DMS 273 (cell line): ENCODE measurements around the gene GABRB3.
A peak's percentile ranks its signal among the peaks of the same experiment; 100 is the strongest.

Experiments used
- DNase-seq: peaks from one replicate; lab custom pipeline; 2025; ENCODE audit not compliant: unreplicated experiment; lab: John Stamatoyannopoulos, UW

GABRB3 gene

DNA sequence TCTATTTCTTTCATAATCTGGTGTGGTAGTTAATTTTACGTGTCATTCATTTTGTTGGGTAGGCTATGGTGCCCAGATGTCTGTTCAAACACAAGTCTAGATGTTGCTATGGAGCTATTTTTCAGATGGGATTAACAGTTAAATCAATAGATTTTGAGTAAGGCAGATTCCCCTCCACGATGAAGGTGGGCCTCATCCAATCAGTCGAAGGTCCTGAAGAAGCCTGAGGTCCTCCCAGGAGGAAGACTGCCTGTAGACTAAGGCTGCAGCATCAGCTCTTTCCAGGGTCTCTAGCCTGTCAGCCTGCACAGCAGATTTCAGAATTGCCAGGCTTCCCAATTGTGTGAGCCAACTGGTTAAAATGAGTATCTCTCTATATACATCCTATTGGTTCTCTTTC, 92.9 kb downstream of the GABRB3 start:
- DNase-seq = no peak

- no peak for DNase-seq
Measured at GRCh38 chr15:26676115-26676514, 96.8 kb downstream of the GABRB3 start.

DNA sequence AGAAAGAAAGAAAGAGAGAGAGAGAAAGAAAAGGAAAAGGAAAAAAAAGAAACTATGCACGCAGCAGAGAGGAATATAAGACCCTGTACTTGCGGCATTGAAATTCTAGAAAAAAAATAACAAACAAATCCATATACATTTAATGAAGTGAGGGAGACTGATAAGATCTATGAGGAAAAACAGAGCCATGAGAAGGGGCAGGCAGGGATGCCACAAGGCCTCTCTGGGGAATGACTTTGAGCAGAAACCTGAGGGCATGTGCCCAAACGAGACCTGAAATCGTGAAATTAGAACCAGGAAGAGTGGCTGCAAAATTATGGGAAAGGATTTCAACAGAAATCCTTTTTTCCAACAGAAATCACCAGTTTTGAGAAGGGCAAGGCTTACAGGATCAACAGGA, 98.4 kb downstream of the GABRB3 start:
- no peak for DNase-seq

- DNase-seq = no peak
Measured at GRCh38 chr15:26673445-26673844, 99.4 kb downstream of the GABRB3 start.

DNA sequence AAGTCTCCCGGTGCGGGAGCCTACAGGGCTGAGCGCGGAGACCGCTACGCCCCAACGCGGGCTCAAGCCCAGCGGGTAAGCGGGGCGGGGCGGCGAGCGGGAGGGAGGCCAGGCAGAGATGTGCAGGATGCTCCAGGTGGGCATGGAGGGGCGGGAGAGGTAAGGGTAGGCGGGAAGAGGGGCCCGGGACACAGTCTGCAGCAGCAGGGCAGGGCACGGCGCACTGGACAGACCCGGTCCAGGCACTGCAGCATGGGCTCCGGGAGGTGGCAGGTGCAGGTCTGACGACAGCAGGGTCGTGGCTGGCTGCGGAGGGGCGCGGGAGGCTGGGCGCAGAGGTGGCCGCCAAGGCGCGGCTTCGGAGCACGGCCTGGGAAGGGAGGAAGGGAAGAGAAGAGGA, 102.8 kb downstream of the GABRB3 start:
- no peak for DNase-seq

DNA sequence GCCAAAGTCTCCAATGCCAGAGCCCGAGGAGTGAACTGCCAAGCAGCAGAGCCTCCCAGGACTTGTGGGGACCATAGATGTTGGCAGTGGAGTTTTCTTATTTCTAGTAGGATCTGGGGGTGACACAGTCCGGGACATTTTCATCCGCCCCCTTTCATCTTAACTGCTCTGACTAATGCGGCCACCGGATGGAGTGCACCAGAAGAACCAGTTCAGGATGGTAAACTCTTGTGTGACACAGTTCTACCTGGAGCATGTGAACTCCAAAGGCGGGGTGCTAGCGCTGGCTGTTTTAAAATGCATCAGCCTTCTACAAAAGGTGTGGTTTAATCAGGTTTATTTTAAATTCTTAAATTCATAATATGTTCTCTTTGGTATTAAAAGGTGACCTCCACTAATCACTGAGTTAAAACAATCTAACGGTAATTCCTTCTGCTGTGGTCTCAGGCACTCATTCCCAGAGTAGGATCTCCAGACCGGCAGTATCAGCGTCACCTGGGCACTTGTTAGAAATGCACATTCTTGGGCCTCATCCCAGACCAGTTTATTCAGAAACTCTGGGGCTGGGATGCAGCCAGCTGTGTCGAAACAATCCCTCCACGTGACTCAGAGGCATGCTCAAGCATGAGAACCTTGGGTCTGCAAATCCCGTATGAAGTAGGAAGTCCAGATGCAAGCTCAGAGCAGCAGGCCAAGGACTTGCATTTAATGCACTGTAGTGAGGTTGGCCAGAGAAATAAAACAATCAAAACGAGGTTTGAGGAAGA, 105.5 kb downstream of the GABRB3 start:
- DNase-seq = peak; percentile 69

- peak; percentile 3 for DNase-seq
Measured at GRCh38 chr15:26665957-26666791, 106.7 kb downstream of the GABRB3 start.

DNA sequence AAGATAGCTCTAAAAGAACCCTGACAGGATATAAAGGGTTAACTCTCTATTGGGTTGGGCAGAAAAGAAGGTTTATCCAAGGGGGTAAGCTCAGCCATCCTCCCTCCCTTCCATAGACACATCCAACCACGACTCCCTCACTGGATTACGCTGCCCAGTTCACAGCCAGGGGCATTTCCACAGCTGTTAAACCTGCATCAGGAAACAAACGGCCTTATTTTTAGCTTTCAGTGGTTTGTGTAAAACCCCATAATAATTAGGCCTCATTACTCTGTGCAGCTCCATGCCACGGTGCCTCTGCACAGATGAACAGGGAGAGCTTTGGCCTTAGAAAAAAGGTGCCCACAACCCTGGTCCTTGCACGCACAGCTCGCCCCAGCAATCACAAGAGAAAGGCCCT, 110.6 kb downstream of the GABRB3 start:
- peak; percentile 32 for DNase-seq

GRCh38 chr15:26661748-26662147, 111.1 kb downstream of the GABRB3 start:
- no peak for DNase-seq

GRCh38 chr15:26661107-26661506, 111.8 kb downstream of the GABRB3 start:
- DNase-seq = no peak

- peak; percentile 46 for DNase-seq
Measured at GRCh38 chr15:26660241-26660640, 112.6 kb downstream of the GABRB3 start.

GRCh38 chr15:26658290-26658689, 114.6 kb downstream of the GABRB3 start:
- no peak for DNase-seq

- DNase-seq = no peak
Measured at GRCh38 chr15:26656080-26656479, 116.8 kb downstream of the GABRB3 start.

GRCh38 chr15:26651909-26652308, 121.0 kb downstream of the GABRB3 start:
- DNase-seq = no peak

DNA sequence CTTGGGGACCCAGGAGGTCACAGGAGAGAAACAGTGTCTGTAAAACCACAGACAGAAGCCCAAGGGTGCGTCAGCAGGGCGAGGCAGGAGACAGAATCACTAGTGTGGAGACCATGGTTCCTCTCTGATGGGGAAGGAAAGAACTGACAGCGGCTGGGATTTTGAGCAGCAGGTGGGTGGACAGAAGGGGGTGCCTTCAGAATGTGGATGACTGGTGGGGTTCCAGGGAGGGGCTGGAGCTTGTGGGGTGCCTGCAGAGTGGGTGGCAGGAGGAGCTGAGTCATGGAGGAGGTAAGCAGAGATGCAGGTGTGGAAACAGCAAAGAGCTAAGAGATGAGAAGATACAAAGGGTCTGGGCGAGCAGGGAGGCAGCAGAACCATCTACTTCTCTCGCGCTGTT, 124.2 kb downstream of the GABRB3 start:
- no peak for DNase-seq

GRCh38 chr15:26644948-26645347, 127.9 kb downstream of the GABRB3 start:
- DNase-seq = no peak

GRCh38 chr15:26641144-26641543, 131.7 kb downstream of the GABRB3 start:
- DNase-seq = no peak

- no peak for DNase-seq
Measured at GRCh38 chr15:26640601-26641000, 132.3 kb downstream of the GABRB3 start.

- no peak for DNase-seq
Measured at GRCh38 chr15:26639966-26640365, 132.9 kb downstream of the GABRB3 start.

- no peak for DNase-seq
Measured at GRCh38 chr15:26635614-26636013, 137.3 kb downstream of the GABRB3 start.

DNA sequence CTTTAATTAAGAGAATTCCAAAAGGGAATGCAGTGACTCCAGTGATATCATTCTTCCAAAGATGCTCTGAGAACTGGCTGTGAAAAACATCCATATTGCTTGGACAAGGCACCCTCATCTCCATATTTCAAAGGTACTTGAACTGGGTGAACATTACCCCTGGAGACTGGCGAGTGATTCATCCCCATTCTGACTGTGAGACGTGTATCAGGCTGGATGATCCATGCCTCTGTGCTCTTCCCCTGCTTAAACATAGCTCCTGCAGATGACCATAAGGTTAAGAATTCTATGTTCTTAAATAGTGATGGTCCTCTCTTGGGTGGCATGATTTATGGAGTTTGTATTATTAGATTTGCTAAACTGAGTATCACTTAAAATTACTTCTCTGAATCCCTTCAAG, 137.8 kb downstream of the GABRB3 start:
- DNase-seq = no peak

- DNase-seq = peak; percentile 30
Measured at GRCh38 chr15:26634319-26634718, 138.5 kb downstream of the GABRB3 start.
